HG03442 (cell line): Measurements from ENCODE around the gene SNX24.
"Not testable (repeated sequence)": the region's sequence is repeated elsewhere in the genome, so short reads cannot be mapped to it uniquely, and the experiment has no call there.

Experiments
- ATAC-seq: cut with Tn5 transposase; IDR thresholded peaks from one replicate; pipeline ENCODE4 v1.9.1; 2021; ENCODE audit warnings: mild to moderate bottlenecking, moderate library complexity; ENCODE audit not compliant: unreplicated experiment

Gene SNX24

DNA sequence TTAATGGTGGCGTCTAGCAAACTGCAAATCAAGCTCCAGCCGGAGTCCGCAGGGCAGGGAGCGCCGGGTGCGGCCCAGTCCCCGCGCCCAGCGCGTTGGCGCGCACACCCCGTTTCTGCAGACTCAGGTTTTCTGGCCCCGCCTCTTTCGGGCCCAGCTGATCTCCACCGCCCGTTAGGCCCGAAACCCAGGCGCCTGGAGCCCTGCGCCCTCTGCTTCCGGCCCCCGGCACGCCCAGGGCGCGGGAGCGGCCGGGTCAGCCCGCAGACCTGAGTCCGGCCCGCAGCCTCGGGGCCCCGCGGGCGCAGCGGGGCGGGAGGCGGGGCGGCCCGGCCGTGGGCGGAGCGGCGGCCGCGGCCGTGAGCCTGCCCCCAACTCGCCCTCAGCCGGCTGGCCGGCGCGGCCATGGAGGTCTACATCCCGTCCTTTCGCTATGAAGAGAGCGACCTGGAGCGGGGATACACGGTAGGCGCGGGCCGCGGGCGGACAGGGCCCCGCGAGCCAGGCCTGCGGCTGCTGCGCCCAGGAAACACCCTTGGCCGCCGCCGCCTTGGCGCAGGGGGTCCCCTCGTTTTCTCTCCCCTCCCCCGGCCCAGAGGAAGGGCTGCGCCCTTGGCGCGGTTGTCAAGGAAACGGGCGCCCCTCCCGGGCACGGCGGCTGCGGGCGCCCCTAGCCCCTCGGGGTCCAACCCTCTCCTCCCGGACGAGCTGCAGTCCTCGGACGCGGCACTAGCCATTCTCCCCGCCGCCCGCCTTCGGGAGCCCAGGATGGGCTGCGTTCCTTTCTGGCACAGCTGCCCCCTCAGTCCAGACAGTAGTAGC, at the start of gene SNX24:
Gene SNX24 (plus strand): TSS at position 385 of the 822 bp plus-strand sequence. CDS start 21 bp downstream, at position 406.
- peak; percentile 78 for ATAC-seq

GRCh38 chr5:122805481-122805880, 39.9 kb upstream of the SNX24 start:
- no peak for ATAC-seq

DNA sequence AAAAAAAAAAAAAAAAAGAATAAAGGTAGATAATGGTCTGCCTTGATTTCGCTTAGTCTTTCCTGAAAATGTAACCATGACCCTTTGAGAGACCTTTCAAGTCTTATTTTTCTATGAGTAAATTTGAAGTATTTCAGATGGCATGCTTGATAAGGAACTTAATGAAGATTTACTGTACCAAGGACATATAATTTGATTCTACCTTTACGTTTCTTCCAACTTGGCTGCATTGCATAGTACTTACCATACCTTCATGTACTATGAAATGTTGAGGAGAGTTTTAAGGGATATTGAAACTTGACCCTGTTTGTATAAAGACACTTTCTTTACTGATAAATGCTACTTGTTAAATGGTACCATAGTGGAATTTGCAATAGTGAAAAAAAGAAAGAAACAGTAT, 35.0 kb upstream of the SNX24 start:
- ATAC-seq = no peak

DNA sequence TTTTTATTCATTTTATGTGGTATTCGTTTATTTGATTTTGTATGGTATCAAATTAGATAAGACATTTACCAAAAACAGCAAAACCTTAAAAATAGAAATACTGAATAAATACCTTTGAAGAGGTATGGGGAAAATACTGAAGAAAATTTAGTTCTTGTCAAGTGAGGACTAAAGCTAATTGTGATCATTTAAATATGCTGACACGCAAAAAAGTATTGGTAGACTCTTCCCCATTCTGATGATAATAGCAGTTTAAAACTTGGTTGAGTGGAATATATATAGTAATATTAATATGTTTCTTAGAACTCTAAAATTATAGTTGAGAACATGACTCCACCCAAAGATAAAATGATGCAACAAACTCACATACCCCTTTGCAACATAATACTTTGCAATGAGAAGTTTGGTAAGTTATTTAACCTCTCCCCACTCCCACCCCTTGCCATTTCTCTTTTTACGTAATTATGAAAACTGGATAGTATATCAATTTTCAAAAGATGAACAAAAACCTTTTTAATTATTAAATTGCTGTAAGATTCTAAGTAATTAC, 30.1 kb upstream of the SNX24 start:
- ATAC-seq = no peak

DNA sequence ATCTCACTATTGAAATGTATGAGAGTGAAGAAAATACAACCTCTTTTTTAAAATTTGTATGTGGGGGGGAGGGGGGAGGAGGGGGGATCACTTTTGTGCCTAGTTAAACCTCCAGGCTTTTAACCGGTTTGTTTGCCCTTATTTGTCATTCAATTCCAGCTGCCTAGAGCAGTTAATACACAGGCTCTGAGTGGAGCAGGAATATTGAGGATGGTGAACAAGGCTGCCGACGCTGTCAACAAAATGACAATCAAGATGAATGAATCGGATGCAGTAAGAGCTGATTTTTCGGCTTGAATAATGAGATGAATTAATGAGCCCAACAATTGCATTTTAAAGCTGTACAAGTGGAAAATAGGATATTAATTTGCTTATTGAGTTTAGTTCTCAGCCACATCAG, 28.7 kb upstream of the SNX24 start:
- ATAC-seq = no peak

- ATAC-seq = no peak
These were observed 13.4 kb upstream of the SNX24 start for GRCh38 chr5:122831984-122832383.

GRCh38 chr5:122835681-122836080, 9.7 kb upstream of the SNX24 start:
- no peak for ATAC-seq

DNA sequence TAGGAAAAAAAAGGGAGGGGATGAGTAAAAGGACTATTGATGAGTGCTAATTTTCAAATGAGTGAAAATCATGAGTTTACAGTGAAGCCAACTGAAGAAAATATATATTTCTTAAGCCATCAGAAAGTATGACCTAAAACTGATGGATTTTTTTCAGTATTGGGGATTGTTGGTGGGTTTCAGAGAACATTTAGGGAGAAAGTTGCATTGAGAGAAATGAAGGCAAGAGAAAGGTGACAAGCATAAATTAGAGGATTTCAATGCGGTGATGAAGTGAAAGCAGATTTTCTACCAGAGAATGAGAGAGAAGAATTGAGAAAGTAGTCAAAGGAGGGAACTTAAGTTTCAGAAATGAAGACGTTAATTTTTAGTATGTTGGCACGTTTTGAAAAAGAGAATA, 8.5 kb upstream of the SNX24 start:
- no peak for ATAC-seq

- ATAC-seq = no peak
These were observed 5.7 kb upstream of the SNX24 start for GRCh38 chr5:122839731-122840130.

GRCh38 chr5:122842016-122842580, 3.3 kb upstream of the SNX24 start:
- no peak for ATAC-seq

GRCh38 chr5:122844136-122844909, 1.1 kb upstream of the SNX24 start:
- no peak for ATAC-seq

DNA sequence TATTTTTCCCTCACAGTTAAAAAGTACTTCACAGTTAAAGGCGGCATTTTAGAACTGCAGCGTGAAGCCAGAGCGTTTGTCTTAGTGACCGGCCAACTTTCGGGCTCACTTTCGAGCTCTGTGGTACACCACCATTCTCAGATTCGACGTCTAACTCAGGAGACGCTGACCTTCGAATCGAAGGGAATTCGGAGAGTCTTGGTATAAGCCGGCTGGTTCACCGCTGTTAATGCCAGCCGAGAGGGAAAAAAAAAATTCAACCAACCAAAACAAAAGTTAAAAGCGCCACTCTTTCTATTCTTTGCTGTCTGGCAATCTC, 544 bp upstream of the SNX24 start:
- ATAC-seq = peak; percentile 41

GRCh38 chr5:122846051-122846550, 688 bp downstream of the SNX24 start:
- no peak for ATAC-seq

DNA sequence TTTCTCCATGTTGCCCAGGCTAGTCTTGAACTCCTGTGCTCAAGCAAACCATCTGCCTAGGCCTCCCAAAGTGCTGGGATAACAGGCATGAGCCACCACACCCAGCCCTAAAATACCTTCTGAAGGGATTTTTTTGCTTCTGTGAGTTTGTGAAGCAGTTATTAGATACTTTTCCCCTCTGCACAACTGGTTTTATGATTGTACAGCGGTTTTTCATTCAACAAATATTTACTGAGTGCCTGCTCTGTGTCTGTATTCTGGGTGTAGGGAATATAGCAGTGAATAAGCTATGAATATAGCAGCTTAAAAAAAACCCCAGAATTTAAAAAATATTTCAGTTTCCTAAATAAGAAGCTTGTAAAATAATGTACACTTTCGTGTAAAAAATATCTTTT, 2.3 kb downstream of the SNX24 start:
- ATAC-seq = no peak

- no peak for ATAC-seq
These were observed 4.4 kb downstream of the SNX24 start for GRCh38 chr5:122849771-122850170.

DNA sequence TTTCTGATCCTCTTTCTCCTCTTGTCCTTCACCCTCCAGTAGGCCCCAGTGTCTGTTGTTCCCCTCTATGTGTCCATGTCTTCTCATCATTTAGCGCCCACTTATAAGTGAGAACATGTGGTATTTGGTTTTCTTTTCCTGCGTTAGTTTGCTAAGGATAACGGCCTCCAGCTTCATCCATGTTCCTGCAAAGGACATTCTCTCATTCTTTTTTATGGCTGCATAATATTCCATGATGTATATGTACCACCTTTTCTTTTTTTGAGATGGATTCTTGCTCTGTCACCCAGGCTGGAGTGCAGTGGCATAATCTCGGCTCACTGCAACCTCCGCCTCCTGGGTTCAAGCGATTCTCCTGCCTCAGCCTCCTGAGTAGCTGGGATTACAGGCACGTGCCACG, 12.1 kb downstream of the SNX24 start:
- ATAC-seq = not testable (repeated sequence)

GRCh38 chr5:122858451-122858850, 13.0 kb downstream of the SNX24 start:
- ATAC-seq = no peak

- no peak for ATAC-seq
These were observed 17.8 kb downstream of the SNX24 start for GRCh38 chr5:122863240-122863639.

DNA sequence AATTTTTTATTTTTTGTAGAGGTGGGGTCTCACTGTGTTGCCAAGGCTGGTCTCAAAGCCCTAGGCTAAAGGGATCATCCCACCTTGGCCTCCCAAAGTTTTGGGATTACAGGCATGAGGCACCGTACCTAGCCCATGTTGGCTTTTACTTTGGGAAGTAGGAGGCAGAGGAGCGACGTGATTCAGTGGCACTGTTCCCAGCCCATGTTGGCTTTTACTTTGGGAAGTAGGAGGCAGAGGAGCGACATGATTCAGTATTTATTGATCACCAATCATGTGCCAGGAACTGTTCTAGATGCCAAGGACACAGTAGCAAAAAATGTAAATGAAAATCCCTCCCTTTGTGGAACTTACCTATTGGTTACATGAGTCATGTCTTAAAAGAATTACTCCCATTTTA, 18.3 kb downstream of the SNX24 start:
- no peak for ATAC-seq

DNA sequence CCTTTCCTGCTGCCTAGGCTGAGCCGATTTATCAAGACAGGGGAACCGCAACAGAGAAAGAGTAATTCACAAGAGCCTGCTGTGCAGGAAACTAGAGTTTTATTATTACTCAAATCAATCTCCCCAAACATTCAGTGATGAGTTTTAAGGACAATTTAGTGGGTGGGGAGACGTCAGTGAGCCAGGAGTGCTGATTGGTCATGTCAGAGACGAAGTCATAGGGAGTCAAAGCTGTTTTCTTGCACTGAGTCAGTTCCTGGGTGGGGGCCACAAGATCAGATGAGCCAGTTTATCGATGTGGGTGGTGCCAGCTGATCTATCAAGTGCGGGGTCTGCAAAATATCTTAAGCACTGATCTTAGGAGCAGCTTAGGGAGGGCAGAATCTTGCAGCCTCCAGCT, 19.0 kb downstream of the SNX24 start:
- ATAC-seq = no peak

DNA sequence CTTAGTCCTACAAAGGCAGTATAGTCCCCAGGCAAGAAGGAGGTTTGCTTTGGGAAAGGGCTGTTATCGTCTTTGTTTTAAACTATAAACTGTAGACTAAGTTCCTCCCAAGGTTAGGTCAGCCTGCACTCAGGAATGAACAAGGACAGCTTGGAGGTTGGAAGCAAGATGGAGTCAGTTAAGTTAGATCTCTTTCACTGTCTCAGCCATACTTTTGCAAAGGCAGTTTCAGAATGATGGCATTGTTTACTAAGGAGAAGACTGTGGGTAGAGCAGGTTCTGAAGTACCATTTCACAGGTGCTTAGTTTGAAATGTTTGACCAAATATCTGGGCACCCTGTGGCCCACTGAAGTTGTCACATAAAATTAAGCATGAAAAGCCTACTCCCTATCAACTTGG, 19.4 kb downstream of the SNX24 start:
- no peak for ATAC-seq
